Nasal cavity respiratory epithelium epithelial cell of viscerocranial mucosa (primary cell): Measurements from ENCODE around the gene EXOSC7. TPM values are rescaled to one million over a fixed set of nuclear protein-coding genes. Genes with fewer than 3 reads are reported as not detected.

Source experiments
- total RNA-seq: library from RNA; depleted of rRNA; stranded (reverse); fragments of >200 nt; gene quantifications from 2 replicates; pipeline ENCODE4 v1.2.3, GENCODE V29; 2014

The EXOSC7 gene
- 45.2 and 57.8 TPM in 2 replicates for total RNA-seq

DNA sequence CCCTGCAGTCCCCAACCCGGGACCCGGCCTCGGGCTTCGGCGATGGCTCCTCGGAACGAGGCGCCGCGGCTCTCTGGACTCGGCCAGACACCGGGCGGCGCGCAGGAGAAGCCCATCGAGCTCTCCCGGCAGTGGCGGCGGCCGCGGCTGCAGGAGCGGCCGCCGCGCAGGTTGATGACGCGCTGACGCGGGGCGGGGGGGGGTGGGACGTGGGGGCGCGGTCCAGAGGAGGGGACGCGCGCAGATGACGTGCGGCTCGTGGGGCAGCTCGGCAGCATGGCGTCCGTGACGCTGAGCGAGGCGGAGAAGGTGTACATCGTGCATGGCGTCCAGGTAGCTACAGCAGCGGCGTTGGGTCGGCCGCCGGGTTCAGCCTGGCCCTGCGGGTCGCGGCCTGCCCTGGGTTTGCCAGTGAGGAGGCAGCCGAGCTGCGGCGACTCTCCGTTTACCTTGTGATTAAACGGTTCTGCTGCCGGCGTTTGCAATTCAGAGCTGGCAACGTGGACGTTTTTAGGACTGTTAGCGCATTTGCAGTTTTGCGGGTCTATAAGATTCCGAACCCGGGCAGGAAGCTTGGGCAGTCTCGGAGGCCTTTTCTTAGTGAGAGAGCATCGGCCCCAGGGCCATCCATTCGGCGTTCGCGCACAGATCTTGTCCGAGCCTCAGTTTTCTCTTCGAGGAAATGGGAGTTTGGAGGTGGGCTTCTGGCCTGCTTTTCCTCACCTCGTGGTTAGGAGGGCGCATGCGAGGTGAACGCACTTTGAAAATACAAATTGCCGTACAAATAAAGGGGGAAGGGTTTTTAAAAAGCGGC is at the start of gene EXOSC7, which contains the start of gene ZDHHC3:
Gene EXOSC7, plus strand, starts transcription at position 243 of the 814 bp plus-strand sequence. Its CDS starts 34 bp downstream, at position 277.
Gene ZDHHC3, minus strand, starts transcription at position 173 of the 814 bp plus-strand sequence. CDS start 16,738 bp downstream, outside the sequence.

DNA sequence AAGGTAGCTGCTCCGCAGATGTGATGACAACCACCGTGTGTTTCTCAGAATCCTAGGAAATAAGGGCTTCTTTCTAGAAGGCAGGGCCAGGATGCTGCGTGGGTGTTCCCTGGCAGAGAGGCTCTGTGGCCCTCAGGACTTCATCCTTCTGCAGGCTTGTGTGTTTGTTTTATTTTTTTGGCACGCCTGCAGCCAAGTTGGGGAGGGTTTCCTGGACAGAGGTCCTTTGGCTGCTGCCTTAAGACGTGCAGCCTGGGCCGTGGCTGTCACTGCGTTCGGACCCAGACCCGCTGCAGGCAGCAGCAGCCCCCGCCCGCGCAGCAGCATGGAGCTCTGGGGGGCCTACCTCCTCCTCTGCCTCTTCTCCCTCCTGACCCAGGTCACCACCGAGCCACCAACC is 50.0 kb downstream of the EXOSC7 start, which contains the start of gene CLEC3B:
Gene CLEC3B, plus strand, starts transcription at position 266 of the 400 bp plus-strand sequence. Its CDS starts 60 bp downstream, at position 326.

Other genes starting within 250 kb of the EXOSC7 start
- 7.9 and 8.2 TPM in 2 replicates for gene ZNF501, start 246.6 kb upstream of the EXOSC7 start, total RNA-seq
- 7.5 and 16.9 TPM in 2 replicates for gene KIAA1143, start 214.6 kb upstream of the EXOSC7 start, total RNA-seq
- gene KIF15, start 214.4 kb upstream of the EXOSC7 start, total RNA-seq: 0.50 and 0.68 TPM in 2 replicates
- 11.9 and 15.7 TPM in 2 replicates for gene TMEM42, start 114.3 kb upstream of the EXOSC7 start, total RNA-seq
- gene TGM4, start 101.6 kb upstream of the EXOSC7 start, total RNA-seq: 0.28 and 0.34 TPM in 2 replicates
- 53.7 and 98.7 TPM in 2 replicates for gene ZDHHC3, start 70 bp upstream of the EXOSC7 start, total RNA-seq
- not detected in 2 replicates for gene CLEC3B, start 50.1 kb downstream of the EXOSC7 start, total RNA-seq
- gene CDCP1, start 170.1 kb downstream of the EXOSC7 start, total RNA-seq: 141 and 146 TPM in 2 replicates